Stimulated activated CD8-positive, alpha-beta memory T cell treated with anti-CD3 and anti-CD28 coated beads, Interleukin-2, amount 100 ng/mL, for 1 hour (primary cell): ENCODE data around the gene ACAP3.

Experiments
- DNase-seq, 2 donors: peaks; one replicate each; pipeline ENCODE4 v3.0.0-alpha.2; 2020; ENCODE audit warnings: low read depth in 2 of 2

ACAP3 gene

DNA sequence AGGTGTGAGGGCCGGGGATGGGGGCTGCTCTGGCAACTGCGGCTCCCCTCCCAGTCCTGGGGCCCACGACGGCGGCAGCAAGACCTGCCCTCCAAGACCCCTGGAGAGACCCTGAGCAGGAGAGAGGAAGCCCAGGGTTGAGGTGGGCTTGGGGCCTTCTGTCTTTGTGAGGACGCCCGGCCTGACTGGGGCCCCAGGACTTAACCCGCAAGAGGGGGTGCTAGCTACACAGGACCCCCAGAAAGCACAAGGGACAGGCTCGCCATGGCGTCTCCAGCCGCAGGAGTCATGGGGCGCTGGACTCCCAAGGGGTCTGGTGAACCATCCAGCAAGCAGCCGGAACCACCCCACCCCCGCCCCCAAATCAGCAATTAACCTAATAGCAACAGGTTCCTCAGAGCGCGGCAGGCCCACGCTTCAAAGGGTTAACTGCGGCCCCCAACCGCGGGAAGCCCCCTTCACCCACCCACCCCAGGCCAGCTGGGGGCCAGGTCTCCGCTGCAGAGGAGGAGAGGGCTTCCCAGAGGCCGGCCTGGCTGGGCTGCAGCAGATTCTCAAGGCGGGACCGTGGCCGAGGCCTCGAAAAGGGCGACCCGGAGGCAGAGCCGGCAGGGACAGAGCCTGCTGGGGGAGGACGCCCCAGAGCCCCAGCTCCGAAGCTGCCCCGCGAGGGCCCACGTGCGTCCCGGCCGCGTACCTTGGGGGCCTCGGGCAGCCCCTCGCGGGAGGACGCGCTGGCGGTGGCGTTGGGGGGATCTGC, 61.7 kb downstream of the ACAP3 start:
- no peak for DNase-seq

DNA sequence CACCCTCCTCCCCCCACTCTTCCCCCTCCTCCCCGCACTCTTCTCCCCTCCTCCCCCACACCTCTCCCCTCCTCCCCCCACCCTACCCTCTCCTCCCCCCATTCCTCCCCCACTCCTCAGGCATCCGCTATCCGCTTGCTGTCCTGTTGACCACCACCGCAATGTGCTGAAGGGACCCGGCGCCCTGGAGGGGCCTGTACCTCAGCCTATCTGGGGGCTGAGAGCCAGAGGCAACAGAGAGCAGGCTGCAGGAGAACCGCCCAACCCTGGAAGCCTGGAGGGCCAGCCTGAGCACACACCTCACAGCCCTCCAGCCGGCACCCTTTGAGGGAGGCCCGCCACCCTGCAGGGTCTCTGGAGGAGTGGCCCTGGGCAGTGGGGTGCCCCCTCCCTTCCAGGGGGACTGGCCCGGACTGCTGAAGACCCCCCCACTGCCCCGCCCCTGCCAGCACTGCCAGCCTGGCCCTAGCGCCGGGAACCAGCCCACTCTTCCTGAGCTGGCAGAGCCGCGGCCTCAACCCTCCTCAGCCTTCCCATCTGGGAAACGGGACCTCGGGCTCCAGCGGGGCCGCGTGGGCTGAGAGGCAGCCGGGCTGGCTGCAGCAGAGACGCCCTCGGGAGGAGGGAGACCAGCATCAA, 62.4 kb downstream of the ACAP3 start:
- DNase-seq = no peak

DNA sequence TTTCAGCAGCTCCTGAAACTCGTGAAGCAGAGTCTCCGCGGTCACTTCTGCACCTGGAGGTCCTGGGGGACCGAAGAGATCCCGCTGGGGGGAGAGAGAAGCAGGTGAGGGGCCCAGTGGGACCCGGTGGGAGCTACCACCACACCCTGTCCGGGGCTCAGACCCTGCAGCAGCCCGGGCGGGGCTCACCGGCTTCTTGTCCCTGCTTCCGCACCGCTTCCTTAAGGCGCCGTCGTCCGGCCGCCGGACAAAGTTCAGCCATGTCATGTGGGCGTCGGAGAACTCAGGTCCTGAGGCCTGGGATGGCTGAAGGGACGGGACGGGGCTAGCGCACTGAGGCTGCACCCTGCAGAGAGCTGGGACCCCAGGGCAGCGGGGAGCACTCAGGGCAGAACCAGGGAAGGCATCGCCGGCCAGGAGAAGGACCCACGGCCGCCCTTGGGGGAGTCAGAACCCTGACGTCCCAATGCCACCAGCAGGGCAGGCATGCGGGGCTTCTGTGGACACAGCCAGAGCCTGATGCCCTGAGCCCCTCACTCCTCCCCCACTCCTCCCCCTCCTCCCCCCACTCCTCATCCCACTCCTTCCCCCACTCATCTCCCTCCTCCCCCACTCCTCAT, 63.4 kb downstream of the ACAP3 start:
- DNase-seq = no peak

DNA sequence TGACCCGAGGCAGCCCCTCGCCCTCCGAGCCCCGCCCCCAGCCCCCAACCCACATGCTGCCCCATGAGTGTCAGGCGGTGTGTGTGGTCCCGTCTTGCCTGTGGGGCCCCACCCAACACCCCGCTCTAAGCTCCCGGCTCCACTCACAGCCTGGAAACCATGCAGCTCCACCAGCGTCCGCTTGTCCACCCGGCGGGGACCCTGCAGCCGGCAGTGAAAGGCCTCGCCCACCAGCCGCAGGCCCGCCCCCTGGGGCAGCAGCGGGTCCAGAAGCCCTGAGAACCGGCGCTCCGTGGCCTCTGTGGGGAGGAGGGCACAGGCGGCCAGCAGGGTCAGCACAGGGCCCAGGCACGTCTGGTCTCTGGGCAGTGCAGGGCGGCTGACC, 63.9 kb downstream of the ACAP3 start:
- no peak for DNase-seq

DNA sequence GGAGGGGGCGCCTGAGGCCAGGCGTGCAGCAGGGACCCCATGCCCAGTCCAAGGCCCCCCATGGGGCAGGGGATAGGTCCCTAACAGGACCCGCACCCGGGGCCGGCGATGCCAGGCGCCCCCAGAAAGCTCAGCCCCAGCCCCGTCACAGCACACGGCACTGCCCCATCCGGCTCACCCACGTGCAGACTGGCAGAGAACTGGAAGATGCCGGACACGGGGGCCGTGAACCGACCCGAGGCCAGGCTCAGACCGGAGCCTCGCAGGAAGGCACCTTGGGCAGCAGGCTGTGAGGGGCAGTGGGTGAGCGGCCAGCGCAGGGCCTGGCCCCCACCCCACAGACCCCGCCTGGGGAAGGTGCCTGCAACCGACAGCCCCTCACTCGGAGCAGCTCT, 64.5 kb downstream of the ACAP3 start:
- DNase-seq = no peak

DNA sequence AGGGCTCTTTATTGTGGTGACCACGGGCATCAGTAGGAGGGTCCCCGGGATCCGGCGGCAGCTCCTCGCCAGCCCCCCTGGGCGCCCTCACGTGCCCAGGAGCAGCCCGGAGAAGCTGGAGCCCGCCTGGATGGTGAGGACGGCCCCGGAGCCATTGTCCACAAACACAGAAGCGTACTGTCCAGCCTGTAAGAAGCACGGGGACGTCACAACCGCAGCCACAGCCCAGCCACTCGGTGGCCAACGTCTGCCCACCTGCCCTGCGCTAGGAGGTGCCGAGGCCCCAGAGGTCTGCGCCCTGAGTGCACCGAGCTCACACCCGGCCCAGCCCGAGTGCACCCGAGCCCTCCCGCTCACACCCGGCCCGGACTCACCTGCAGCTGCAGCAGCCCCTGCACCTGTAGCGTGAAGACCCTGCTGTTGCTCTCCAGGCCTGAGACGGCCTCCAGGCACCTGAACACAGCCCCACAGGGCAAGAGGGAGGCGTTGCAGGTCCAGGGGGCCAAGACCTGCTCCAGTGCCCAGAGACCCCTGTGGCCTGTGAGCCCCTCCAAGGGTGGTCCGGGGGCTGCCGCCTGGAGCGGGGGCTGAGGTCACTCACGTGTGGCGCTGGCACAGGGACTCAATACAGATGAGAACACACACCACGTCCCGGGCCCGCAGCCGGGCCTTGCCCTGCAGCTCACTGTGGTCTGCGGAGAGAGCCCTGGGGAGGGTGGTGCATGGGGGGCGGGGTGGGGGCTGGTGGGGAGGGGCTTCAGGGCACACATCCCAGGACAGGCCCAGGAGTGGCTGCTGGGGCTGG, 65.1 kb downstream of the ACAP3 start:
- DNase-seq = no peak
